Breast epithelium (tissue), 3 donors: ENCODE data around the gene COPS7B.

Experiments
- POLR2AphosphoS5 ChIP-seq, 3 donors: sonication (generic); formaldehyde crosslinking; IDR thresholded peaks; one replicate each; pipeline ENCODE4 v1.6.1; 2017; ENCODE audit warnings: antibody characterized with exemption in 3 of 3
- TF ChIP-seq, protein P1 (sequence below), 3 donors: fragments of 450-650 bp; IDR thresholded peaks; one replicate each; pipeline ENCODE4 v1.5.1; 2016 to 2017; ENCODE audit warnings: antibody characterized with exemption in 3 of 3, mild to moderate bottlenecking in 3 of 3, moderate library complexity in 3 of 3

DNA sequence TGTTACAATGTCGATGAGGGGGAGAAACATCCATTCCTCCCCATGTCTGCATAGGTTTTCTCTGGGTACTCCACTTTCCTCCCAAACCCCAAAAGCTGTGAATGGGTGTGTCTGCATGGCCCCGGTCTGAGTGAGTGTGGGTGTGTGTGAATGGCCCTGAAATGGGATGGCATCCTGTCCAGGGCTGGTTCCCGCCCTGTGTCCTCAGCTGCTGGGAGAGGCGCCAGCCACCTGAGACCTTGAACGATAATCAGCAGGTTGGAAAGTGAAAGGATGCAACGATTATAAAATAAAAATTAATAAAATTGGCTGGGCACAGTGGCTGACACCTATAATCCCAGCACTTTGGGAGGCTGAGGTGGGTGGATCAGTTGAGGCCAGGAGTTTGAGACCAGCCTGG, 70.7 kb downstream of the COPS7B start:
- TF ChIP-seq, protein P1, sequence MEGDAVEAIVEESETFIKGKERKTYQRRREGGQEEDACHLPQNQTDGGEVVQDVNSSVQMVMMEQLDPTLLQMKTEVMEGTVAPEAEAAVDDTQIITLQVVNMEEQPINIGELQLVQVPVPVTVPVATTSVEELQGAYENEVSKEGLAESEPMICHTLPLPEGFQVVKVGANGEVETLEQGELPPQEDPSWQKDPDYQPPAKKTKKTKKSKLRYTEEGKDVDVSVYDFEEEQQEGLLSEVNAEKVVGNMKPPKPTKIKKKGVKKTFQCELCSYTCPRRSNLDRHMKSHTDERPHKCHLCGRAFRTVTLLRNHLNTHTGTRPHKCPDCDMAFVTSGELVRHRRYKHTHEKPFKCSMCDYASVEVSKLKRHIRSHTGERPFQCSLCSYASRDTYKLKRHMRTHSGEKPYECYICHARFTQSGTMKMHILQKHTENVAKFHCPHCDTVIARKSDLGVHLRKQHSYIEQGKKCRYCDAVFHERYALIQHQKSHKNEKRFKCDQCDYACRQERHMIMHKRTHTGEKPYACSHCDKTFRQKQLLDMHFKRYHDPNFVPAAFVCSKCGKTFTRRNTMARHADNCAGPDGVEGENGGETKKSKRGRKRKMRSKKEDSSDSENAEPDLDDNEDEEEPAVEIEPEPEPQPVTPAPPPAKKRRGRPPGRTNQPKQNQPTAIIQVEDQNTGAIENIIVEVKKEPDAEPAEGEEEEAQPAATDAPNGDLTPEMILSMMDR (IDR thresholded peaks at IDR 0.05): no peak
- TF ChIP-seq POLR2AphosphoS5 (IDR thresholded peaks at IDR 0.05): no peak
